ENCODE measurements around the gene PPM1E.
"Not testable (repeated sequence)": the region's sequence is repeated elsewhere in the genome, so short reads cannot be mapped to it uniquely, and the experiment has no call there.

Gene PPM1E

DNA sequence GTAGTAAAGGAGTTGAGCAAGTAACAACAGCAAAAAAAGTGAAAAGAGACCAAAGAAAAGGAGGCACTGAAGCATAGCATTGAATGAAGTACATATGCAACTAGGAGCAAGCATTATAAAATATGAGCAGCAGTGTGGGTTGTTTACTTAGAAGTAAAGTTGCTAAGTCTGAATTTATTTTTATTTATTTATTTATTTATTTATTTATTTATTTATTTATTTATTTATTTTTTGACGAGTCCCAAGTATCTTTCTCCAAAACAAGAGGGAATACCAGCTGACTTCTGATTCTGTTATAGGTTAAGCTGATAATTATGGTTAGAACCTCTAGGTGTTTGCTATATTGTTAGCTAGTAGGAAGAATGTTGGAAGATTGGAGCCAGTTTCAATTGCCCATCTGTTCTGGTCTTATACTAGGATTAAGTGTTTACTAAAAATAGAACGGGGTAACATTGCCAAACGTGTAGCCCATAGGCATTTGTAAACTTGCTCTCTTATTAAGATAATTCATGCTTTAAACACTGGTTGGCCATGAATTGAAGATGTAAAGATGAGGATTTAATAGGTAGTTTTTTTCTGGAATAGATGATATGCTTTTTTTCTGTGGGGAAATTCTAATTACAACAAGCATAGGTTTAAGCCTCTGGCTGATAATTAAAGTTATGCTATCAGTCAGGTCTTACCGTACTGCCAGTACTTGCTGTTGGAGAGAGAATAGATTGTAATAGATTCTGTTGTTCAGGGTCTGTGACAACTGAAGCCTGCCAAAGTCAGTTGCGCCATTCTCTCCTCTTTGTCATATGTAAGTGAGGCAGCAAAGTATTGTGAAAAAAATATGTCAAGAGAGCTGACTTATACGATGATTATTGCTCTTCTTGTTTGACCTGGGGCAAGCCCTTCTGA is 66.7 kb downstream of the PPM1E start:
- Histone ChIP-seq H3K27me3 (ENCODE audit: insufficient read depth, insufficient read length) (no peaks in the 10 kb centered on the region), H3K4me1 (ENCODE audit: insufficient read depth, insufficient read length) (no peaks in the 10 kb centered on the region), H3K9me3 (ENCODE audit: insufficient read depth, low read length) (no peaks in the 10 kb centered on the region), H3K9ac (ENCODE audit: insufficient read length, low read depth) (no peak overlapping the region), H3K4me3 (ENCODE audit: insufficient read length, low read depth) (no peak overlapping the region), H3K36me3 (ENCODE audit: insufficient read depth, insufficient read length, low read length) (no peaks in the 10 kb centered on the region)
- TF ChIP-seq ZNF274 (IDR thresholded peaks at IDR 0.05; ENCODE audit: low read depth, low read length) (no peak), SUZ12 (IDR thresholded peaks at IDR 0.05; ENCODE audit: extremely low read depth, insufficient read depth, insufficient read length) (no peak), YY1 (IDR thresholded peaks at IDR 0.05; ENCODE audit: insufficient read depth, insufficient read length) (no peak)
- DNase-seq (ENCODE audit: low read depth, low spot score): no peak

DNA sequence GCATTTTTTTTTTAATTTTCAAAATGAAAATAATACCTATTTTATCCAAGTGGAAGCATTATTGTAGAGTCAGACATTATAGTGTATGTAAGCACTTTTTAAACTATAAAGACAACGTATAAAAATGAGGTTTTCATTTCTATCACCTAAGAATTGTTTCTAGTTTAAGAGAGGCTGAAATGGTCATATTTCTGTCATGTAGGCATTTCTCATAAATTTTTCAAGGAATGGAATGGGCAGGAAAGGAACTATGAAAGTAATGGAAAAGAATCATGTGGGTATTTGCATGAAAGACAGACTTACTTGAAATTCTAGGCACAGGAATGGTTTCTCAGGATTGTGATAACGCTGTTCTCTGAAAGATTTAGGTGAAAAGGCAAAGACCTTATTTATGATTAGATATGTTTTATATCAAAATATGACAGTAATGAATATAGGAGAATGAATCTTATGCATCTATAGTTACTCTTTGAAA is 67.4 kb downstream of the PPM1E start:
- no peaks in the 10 kb centered on the region for H3K9me3 ChIP-seq (ENCODE audit: insufficient read depth, low read length)
- H3K27me3 ChIP-seq (ENCODE audit: insufficient read depth, insufficient read length): no peaks in the 10 kb centered on the region
- TF ChIP-seq YY1 (IDR thresholded peaks at IDR 0.05; ENCODE audit: insufficient read depth, insufficient read length) (no peak), SUZ12 (IDR thresholded peaks at IDR 0.05; ENCODE audit: extremely low read depth, insufficient read depth, insufficient read length) (no peak), ZNF274 (IDR thresholded peaks at IDR 0.05; ENCODE audit: low read depth, low read length) (no peak)
- no peaks in the 10 kb centered on the region for H3K36me3 ChIP-seq (ENCODE audit: insufficient read depth, insufficient read length, low read length)
- H3K4me1 ChIP-seq (ENCODE audit: insufficient read depth, insufficient read length): no peaks in the 10 kb centered on the region
- H3K4me3 ChIP-seq (ENCODE audit: insufficient read length, low read depth): no peak overlapping the region
- no peak for DNase-seq (ENCODE audit: low read depth, low spot score)
- no peak overlapping the region for H3K9ac ChIP-seq (ENCODE audit: insufficient read length, low read depth)

DNA sequence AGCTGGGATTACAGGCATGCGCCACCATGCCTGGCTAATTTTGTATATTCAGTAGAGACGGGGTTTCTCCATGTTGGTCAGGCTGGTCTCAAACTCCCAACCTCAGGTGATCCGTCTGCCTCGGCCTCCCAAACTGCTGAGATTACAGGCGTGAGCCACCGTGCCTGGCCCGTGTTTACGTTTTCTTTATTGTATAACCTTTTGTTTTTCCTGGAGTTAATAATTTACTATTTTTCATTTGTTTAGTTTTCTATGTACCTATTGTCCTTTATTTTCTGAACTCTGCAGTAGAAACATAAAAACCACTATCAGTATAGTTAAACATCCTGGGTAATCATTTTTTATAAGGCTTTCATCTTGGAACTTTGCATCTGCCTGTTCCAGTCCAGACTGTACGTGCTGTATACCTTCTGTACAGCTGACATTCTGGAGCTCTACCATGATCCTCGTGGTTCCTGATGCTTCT is 73.6 kb downstream of the PPM1E start:
- Histone ChIP-seq H3K4me1 (ENCODE audit: insufficient read depth, insufficient read length) (no peaks in the 10 kb centered on the region), H3K27me3 (ENCODE audit: insufficient read depth, insufficient read length) (no peaks in the 10 kb centered on the region), H3K9me3 (ENCODE audit: insufficient read depth, low read length) (no peaks in the 10 kb centered on the region), H3K4me3 (ENCODE audit: insufficient read length, low read depth) (no peak overlapping the region), H3K36me3 (ENCODE audit: insufficient read depth, insufficient read length, low read length) (no peaks in the 10 kb centered on the region), H3K9ac (ENCODE audit: insufficient read length, low read depth) (no peak overlapping the region)
- TF ChIP-seq YY1 (IDR thresholded peaks at IDR 0.05; ENCODE audit: insufficient read depth, insufficient read length): no peak
- no peak for TF ChIP-seq SUZ12 (IDR thresholded peaks at IDR 0.05; ENCODE audit: extremely low read depth, insufficient read depth, insufficient read length)
- no peak for TF ChIP-seq ZNF274 (IDR thresholded peaks at IDR 0.05; ENCODE audit: low read depth, low read length)
- DNase-seq (ENCODE audit: low read depth, low spot score): no peak

DNA sequence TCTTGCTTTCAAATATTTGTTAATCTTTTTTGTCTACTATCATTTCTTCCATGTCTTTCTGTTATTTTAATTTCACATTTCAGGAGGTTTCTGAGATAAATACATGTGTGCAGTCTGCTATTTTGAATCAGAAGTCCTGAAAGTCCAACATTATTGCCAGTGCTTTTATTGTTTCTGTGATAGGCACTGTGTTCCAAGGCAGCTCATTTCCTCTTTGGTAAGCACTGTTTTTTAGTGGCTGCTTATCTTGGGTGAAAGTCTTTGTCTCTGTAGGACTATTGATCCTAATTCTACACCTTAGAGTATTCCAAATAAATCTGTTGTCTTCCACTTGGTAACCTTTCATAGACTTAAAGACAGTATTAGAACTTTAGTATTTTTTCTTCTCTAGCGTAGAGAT is 76.1 kb downstream of the PPM1E start:
- no peak overlapping the region for H3K4me3 ChIP-seq (ENCODE audit: insufficient read length, low read depth)
- H3K4me1 ChIP-seq (ENCODE audit: insufficient read depth, insufficient read length): no peaks in the 10 kb centered on the region
- TF ChIP-seq YY1 (IDR thresholded peaks at IDR 0.05; ENCODE audit: insufficient read depth, insufficient read length) (no peak), SUZ12 (IDR thresholded peaks at IDR 0.05; ENCODE audit: extremely low read depth, insufficient read depth, insufficient read length) (no peak)
- H3K9me3 ChIP-seq (ENCODE audit: insufficient read depth, low read length): no peaks in the 10 kb centered on the region
- DNase-seq (ENCODE audit: low read depth, low spot score): no peak
- no peaks in the 10 kb centered on the region for H3K27me3 ChIP-seq (ENCODE audit: insufficient read depth, insufficient read length)
- H3K36me3 ChIP-seq (ENCODE audit: insufficient read depth, insufficient read length, low read length): no peaks in the 10 kb centered on the region
- no peak overlapping the region for H3K9ac ChIP-seq (ENCODE audit: insufficient read length, low read depth)

DNA sequence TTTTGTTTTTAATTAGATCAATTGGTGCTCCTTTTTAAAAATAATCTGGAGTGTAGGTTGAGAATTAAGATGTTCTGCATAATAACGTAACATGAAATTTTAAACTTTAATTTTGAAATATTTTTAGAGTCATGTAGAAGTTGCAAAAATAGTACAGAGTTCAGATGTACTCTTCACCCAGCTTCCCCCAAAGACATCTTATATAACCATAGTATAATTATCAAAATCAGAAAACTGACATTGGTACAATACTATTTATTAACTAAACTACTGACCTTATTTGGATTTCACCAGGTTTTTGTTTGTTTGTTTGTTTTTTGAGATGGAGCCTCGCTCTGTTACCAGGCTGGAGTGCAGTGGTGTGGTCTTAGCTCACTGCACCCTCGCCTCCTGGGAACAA is 76.9 kb downstream of the PPM1E start:
- no peaks in the 10 kb centered on the region for H3K4me1 ChIP-seq (ENCODE audit: insufficient read depth, insufficient read length)
- H3K9me3 ChIP-seq (ENCODE audit: insufficient read depth, low read length): no peaks in the 10 kb centered on the region
- no peak overlapping the region for H3K4me3 ChIP-seq (ENCODE audit: insufficient read length, low read depth)
- no peak overlapping the region for H3K9ac ChIP-seq (ENCODE audit: insufficient read length, low read depth)
- no peak for TF ChIP-seq YY1 (IDR thresholded peaks at IDR 0.05; ENCODE audit: insufficient read depth, insufficient read length)
- TF ChIP-seq SUZ12 (IDR thresholded peaks at IDR 0.05; ENCODE audit: extremely low read depth, insufficient read depth, insufficient read length): no peak
- no peaks in the 10 kb centered on the region for H3K36me3 ChIP-seq (ENCODE audit: insufficient read depth, insufficient read length, low read length)
- H3K27me3 ChIP-seq (ENCODE audit: insufficient read depth, insufficient read length): no peaks in the 10 kb centered on the region
- DNase-seq (ENCODE audit: low read depth, low spot score): no peak

DNA sequence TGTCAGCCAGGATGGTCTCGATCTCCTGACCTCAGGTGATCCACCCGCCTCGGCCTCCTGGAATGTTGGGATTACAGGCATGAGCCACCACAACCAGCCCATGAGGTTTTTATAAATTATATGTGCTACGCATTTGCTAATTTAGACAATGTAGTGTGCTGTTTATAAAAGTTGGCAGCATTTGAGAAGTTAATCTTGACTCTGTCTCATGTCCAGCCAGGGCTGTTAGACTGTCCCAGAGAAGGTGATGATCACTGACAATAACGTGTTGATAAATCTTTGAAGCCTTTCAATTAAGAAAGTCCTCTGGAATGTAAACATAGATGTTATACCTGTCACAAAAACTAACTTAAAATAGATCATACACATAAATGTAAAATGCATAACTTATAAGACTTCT is 82.0 kb downstream of the PPM1E start:
- TF ChIP-seq ZNF274 (IDR thresholded peaks at IDR 0.05; ENCODE audit: low read depth, low read length) (no peak), SUZ12 (IDR thresholded peaks at IDR 0.05; ENCODE audit: extremely low read depth, insufficient read depth, insufficient read length) (no peak), YY1 (IDR thresholded peaks at IDR 0.05; ENCODE audit: insufficient read depth, insufficient read length) (no peak)
- no peaks in the 10 kb centered on the region for H3K9me3 ChIP-seq (ENCODE audit: insufficient read depth, low read length)
- H3K4me3 ChIP-seq (ENCODE audit: insufficient read length, low read depth): no peak overlapping the region
- no peaks in the 10 kb centered on the region for H3K4me1 ChIP-seq (ENCODE audit: insufficient read depth, insufficient read length)
- H3K36me3 ChIP-seq (ENCODE audit: insufficient read depth, insufficient read length, low read length): no peaks in the 10 kb centered on the region
- no peak for DNase-seq (ENCODE audit: low read depth, low spot score)
- no peaks in the 10 kb centered on the region for H3K27me3 ChIP-seq (ENCODE audit: insufficient read depth, insufficient read length)
- H3K9ac ChIP-seq (ENCODE audit: insufficient read length, low read depth): no peak overlapping the region

DNA sequence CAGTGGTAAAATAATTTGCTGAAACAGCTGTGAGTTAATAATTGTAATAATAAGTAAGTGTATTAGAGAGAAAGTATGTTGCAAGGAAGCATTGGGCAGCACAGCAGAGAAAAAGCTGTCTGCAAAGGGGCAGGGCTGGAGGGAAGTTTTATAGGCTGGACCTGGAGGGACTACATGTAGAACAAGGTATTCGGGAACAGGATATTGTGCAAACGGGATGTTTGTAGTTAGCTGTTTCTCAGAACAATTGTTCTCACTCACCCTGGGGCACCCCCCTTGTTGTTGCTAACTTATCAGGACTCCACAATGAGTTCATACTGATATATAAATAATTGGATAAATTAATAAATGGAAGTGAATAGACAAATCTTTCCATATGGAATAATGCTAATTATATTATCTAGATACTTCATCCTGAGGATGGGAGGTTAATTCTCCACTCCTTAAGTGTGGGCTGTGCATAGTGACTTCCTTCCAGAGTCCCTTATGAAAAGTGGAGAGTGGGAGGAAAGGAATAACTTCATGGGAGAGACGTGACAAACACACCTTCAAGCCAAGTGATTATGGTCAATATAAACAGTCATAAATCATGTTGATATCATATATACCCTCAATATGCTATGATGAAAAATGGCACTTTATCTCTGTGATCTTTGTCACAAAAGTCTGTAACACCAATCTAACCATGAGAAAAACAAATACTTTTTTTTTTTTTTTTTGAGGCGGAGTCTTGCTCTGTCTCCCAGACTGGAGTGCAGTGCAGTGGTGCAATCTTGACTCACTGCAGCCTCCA is 85.4 kb downstream of the PPM1E start:
- no peak for DNase-seq (ENCODE audit: low read depth, low spot score)
- no peak overlapping the region for H3K4me3 ChIP-seq (ENCODE audit: insufficient read length, low read depth)
- no peaks in the 10 kb centered on the region for H3K36me3 ChIP-seq (ENCODE audit: insufficient read depth, insufficient read length, low read length)
- no peaks in the 10 kb centered on the region for H3K9me3 ChIP-seq (ENCODE audit: insufficient read depth, low read length)
- TF ChIP-seq ZNF274 (IDR thresholded peaks at IDR 0.05; ENCODE audit: low read depth, low read length) (no peak), SUZ12 (IDR thresholded peaks at IDR 0.05; ENCODE audit: extremely low read depth, insufficient read depth, insufficient read length) (no peak), YY1 (IDR thresholded peaks at IDR 0.05; ENCODE audit: insufficient read depth, insufficient read length) (no peak)
- H3K4me1 ChIP-seq (ENCODE audit: insufficient read depth, insufficient read length): no peaks in the 10 kb centered on the region
- no peaks in the 10 kb centered on the region for H3K27me3 ChIP-seq (ENCODE audit: insufficient read depth, insufficient read length)
- no peak overlapping the region for H3K9ac ChIP-seq (ENCODE audit: insufficient read length, low read depth)

DNA sequence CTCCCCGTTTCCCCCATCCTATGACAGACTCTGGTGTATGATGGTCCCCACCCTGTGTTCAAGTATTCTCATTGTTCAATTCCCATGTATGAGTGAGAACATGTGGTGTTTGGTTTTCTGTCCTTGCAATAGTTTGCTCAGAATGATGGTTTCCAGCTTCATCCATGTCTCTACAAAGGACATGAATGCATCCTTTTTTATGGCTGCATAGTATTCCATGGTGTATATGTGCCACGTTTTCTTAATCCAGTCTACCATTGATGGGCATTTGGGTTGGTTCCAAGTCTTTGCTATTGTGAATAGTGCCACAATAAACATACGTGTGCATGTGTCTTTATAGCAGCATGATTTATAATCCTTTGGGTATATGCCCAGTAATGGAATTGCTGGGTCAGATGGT is 90.8 kb downstream of the PPM1E start:
- H3K36me3 ChIP-seq (ENCODE audit: insufficient read depth, insufficient read length, low read length); H3K4me3 ChIP-seq (ENCODE audit: insufficient read length, low read depth); DNase-seq (ENCODE audit: low read depth, low spot score); H3K9me3 ChIP-seq (ENCODE audit: insufficient read depth, low read length); H3K4me1 ChIP-seq (ENCODE audit: insufficient read depth, insufficient read length); H3K27me3 ChIP-seq (ENCODE audit: insufficient read depth, insufficient read length); H3K9ac ChIP-seq (ENCODE audit: insufficient read length, low read depth): not testable (repeated sequence)

DNA sequence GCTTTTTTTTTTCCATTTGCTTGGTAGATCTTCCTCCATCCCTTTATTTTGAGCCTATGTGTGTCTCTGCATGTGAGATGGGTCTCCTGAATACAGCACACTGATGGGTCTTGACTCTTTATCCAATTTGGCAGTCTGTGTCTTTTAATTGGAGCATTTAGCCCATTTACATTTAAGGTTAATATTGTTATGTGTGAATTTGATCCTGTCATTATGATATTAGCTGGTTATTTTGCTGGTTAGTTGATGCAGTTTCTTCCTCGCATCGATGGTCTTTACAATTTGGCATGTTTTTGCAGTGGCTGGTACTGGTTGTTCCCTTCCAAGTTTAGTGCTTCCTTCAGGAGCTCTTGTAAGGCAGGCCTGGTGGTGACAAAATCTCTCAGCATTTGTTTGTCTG is 94.5 kb downstream of the PPM1E start:
- H3K36me3 ChIP-seq (ENCODE audit: insufficient read depth, insufficient read length, low read length); DNase-seq (ENCODE audit: low read depth, low spot score); H3K9me3 ChIP-seq (ENCODE audit: insufficient read depth, low read length); H3K27me3 ChIP-seq (ENCODE audit: insufficient read depth, insufficient read length); H3K4me1 ChIP-seq (ENCODE audit: insufficient read depth, insufficient read length); H3K9ac ChIP-seq (ENCODE audit: insufficient read length, low read depth); H3K4me3 ChIP-seq (ENCODE audit: insufficient read length, low read depth): not testable (repeated sequence)

Data from NT2/D1 (cell line).